TTC549 (cell line): ENCODE results near the gene STK16.

ENCODE experiments used
- FAIRE-seq: peaks from 2 replicates; lab custom pipeline; 2012; peaks lifted over from hg19 to GRCh38; lab: Jason Lieb, UNC

Gene STK16

DNA sequence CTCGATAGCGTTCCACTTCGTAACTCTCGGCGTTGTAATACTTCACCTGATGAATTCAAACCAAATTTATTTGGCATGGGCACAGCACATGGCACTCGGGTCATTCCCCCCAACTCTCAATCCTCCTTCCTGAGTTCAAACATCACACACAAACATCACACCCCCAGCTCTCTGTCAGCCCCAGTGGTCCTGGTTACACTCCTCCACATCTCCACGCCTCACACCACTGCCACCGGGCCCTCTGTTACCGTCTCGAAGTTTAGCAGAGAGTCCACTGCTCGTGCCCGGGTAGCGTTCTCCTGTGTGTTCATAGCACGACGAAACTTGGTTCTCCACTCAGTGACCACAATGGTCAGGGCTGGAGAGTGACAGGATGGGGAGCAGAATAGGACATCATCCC lies 31.1 kb upstream of the STK16 start:
- no peak for FAIRE-seq

- FAIRE-seq: no peak
Observed at GRCh38 chr2:219214786-219215185, 30.5 kb upstream of the STK16 start.

GRCh38 chr2:219215871-219216534 lies 29.3 kb upstream of the STK16 start:
- no peak for FAIRE-seq

GRCh38 chr2:219216535-219216915 lies 28.8 kb upstream of the STK16 start:
- FAIRE-seq: no peak

GRCh38 chr2:219218217-219218731 lies 27.0 kb upstream of the STK16 start:
- no peak for FAIRE-seq

DNA sequence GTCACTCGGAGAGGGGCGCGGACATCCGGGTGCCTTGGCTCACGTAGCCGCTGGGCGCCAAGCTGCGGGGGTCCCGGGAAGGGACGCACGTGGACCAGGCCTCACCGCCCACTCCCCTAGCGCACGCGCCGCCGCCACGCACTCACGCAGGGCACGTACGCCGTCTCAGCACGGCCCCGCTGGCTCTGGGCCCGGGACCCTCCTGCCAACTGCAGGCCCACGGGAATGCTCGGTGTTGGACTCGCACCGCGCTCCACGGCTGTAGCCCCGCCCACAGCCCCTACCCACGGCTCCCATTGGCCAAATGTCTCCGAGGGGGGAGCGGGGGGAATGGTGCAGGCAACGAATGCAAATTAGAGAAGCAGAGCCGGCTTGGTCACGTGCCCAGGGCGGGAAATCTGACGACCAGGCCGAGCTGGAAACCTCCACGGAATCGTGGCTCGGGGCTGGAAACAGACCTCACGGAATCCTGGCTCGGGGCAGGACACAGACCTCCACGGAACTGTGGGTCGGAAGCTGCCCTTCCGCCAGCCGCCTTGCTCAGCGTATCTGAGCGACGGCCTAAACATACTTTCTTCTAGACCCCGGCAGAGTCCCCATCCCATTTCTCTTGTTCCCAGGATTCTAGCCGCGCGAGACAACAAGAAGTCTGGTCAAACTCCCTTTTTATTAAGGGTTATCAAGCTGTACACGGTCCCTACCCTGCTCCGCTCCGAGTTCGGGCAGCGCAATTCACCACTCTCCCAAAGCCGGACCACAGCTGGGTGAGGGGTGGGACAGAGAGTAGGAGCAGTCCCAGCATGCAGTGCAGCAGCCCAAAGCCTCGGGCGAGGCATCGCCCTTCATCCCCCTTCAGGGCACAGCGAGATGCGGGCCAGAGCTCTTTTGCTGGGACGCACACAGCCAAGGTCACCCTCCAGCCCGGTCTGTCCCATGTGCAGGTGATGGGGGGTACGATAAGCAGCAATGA lies 26.3 kb upstream of the STK16 start, which contains the start of gene ABCB6:
TSS of gene ABCB6 (minus strand) at position 227 of the 970 bp plus-strand sequence. CDS start 285 bp downstream, outside the sequence.
- FAIRE-seq: no peak

- FAIRE-seq: no peak
Observed at GRCh38 chr2:219219784-219220532, 25.3 kb upstream of the STK16 start.

DNA sequence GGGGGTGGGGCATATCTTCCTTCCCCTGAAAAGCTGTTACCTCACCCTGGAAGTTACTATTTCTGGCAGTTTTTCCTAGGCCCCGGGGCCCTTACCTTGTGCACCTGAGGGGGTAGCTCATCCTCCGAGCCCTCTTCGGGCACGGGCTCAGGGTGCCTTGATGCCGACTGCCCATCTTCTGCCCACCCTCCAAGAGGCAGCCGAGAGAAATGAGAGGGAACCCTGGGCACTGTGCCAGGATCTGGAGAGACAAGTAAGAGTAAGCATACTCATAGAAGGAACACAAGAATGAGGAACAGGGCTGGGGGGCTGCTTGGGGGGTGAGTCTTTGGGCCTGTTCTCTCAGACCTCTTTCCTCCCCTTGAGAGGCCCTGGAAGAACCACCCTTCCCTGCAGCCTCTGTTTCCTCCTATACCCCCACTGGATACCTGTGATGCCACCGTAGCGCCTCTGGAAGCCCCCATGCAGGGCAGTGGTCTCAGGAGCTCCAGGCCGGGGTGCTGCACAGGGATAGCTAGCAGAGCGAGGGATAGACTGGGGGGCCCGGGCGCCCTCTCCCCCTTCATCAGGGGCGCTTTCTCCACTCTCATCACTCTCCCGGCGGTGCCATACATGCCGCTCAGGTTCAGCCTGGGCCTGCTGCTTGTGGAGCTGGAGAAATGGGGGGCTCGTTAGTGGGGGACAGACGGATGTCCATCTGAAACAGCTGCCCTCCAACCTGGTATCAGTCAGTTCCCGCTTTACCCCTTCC lies 24.5 kb upstream of the STK16 start:
- FAIRE-seq: no peak

DNA sequence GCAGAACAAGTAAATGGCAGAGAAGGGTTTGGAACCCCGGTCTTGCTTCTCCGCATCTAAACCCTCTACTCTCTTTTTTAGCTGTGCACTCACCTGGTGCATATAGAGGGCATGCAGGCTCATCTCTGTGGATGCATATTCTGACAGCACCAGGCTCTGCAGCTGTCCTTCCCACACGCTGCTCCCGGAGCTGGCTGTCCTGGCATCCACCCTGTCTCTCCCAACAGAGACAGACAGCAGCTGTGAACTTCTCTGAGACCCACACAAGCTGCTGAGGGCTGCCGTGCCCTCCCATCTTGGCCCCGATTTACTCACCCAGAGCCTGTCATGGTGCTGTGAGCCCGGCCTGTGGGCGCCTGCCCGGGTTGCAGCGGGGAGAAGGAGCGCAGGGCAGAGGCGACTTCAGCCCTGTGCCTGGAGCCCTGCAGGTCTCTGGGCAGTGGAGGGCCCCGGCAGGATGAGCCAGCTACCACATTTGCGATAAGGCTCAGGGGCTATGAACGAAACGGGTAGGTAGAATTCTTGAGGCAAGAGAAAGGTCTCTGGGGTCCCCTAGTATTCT lies 23.2 kb upstream of the STK16 start:
- no peak for FAIRE-seq

DNA sequence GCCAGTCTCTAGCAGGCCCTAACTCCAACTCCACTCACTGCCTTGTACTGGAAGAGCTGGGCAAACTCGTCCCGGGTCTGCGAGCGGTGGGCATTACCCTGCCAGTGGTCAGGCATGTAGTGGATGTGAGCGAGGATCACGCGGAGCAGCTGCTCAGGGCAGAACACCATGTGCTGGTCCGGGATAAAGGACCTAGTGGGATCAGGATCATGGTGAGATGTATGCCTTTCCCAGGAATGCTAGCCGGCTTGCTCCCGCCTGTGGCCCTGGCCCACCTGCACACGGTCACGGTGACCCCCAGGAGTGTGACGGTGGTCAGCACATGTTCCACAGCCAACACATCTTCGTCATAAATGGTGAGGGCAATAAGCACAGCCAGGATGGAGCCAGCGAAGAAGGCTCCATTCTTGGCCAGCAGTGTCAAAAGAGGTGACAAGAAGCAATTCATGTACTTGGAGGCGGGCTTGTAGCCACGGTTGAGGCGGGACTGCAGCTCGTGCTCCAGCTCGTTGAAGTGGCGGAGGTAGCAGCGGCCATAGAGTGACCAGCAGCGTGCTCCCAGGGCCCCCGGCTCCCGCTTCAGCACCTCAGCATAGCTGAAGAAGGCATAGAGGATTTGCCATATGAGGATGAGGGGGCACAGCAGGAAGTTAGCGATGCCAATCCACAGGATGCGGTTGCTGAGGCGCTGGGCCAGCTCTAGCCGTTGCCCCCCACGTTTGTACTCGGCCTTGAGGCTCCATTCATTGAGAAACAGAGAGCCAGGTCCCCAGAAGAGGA lies 21.3 kb upstream of the STK16 start:
- no peak for FAIRE-seq

DNA sequence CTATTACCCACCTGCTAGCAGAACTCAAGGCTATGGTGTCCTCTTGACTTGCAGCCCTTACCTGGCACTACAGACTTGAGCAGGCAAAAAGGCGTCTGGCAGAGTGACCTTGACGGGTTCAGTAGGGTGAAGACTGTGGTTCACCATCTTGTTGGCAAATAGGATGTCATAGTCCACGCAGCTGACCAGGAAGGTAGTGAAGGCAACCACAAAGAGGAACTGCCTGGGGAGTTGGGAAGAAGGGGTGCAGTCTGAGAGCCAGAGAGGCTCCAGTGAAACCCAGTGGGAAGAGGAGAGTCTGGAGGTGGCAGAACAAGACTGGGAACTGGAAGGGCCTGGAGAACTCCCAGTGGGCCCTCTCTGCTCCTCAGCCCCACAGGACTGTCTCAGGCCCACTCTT lies 19.9 kb upstream of the STK16 start:
- no peak for FAIRE-seq

- FAIRE-seq: no peak
Observed at GRCh38 chr2:219228041-219228910, 17.0 kb upstream of the STK16 start.

DNA sequence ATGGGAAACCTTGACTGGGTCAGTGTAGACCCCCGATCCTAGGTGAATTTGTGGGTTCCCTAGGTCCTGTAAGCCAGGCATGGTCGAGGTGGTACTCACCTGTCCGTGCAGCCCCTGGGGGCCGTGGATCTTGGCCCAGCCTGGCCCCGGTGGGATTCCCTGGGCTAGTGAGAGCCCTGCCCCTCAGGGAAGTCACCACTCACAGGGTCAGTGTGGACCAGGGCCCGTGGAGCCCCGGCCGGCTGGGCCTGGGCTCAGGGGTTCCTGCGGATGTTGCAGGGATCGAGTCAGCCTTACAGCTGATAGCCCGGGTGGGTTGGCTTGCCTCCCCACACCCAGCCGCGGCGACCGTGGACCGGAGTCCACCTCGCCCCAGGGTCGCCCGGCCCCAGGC lies 16.4 kb upstream of the STK16 start:
- no peak for FAIRE-seq

DNA sequence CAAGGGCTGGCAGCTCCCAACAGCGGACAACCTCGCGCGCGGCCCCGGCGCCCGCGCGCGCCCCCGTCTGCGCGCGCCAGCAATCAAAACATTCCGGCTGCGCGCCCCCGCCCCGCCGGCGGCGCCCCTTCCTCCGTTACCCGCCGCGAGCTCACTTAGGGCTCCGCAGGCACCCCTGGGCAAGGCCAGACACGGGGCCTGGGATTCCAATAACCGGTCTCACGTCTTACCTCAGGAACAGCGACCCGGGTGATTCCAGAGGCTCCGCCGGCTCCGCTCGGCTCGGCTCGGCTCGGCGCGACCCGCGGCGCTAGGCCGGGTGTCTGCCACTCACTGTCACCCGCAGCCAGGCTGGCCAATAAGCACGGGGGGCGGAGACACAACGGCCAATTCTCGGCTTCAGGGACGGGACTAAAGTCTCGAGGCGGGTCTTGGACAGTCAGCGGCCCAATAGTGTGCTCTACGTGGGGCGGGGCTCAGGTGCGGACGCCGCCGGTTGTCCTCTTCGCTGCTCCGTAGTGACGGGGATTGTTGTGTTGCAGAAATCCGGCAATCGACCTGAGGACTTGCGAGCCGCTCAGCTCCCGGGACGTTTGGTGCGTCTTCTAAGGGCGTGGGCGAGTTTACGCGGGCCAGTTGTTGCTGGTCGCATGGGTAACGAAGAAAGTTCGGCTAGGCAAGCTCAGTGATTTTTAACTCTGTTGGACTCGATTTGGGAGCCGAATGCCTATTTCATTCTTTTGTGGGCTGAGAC lies 15.8 kb upstream of the STK16 start, which contains the start of the genes ANKZF1 and ATG9A:
TSS of gene ANKZF1 (plus strand) at position 502 of the 754 bp plus-strand sequence. CDS start 452 bp downstream, outside the sequence.
TSS of gene ATG9A (minus strand) at position 332 of the 754 bp plus-strand sequence. CDS start 1,612 bp downstream, outside the sequence.
- peak; percentile 89 for FAIRE-seq

DNA sequence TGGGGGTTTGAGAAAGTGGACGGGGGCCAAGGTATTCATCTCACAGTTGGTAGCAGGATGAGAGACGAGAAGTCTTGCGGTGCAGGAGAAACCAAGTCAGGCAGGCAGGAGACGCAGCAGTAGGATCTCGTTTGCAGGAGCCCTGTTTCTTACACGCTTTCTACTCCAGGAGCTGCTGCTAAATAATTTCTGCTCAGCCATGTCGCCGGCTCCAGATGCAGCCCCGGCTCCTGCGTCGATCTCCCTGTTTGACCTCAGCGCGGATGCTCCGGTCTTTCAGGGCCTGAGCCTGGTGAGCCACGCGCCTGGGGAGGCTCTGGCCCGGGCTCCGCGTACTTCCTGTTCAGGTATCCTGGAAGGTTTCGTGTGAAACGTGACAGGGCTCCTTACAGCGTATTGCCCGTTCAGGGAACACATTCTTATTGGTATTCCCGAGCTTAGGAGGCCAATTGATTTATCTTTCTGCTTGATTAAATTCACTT lies 15.2 kb upstream of the STK16 start:
- FAIRE-seq: no peak

DNA sequence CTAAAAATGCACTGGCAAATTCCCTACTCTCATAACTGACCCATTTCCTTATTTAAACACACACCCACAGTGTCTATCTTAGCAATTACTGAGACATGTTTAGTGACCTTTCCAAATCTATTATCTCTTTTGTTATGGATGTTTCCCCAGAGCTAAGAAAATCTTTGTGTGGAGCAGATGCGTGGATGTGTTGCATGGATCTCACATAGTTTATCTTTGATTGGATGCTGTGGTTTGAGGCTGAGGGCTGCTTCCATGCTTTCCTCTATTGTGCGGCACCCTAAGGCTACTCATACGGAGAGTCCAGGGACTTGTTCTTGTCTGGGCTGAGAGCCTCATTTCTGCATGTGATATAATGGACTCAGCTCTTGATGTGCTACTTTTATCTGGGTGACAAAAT lies 10.9 kb upstream of the STK16 start:
- no peak for FAIRE-seq

GRCh38 chr2:219243291-219243761 lies 2.0 kb upstream of the STK16 start:
- FAIRE-seq: no peak

DNA sequence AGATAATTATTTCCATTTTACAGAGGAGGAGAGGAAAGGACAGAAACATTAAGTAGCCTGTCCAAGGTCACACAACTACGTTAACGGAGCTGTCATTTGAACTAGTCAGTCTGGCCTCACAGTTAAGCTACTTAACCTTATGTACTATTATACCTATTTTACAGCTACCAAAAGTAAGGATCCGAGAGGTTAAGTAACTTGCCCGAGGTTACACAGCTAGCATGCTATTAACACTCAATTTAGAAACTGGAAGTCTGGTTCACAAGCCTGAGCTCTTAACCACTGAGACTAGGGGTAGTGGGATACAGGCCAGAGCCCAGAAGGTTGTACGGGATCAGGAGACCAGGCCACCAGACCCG lies 511 bp upstream of the STK16 start:
- no peak for FAIRE-seq
